ENCODE measurements around the gene PACRGL. TPM values are rescaled to one million over a fixed set of nuclear protein-coding genes. Genes with fewer than 3 reads are reported as not detected.
"Not testable (repeated sequence)": the region's sequence is repeated elsewhere in the genome, so short reads cannot be mapped to it uniquely, and the experiment has no call there.

The PACRGL gene
- polyA plus RNA-seq, 1 of the 3 experiments (the other 2 are of a cell fraction) = 11.8 TPM

DNA sequence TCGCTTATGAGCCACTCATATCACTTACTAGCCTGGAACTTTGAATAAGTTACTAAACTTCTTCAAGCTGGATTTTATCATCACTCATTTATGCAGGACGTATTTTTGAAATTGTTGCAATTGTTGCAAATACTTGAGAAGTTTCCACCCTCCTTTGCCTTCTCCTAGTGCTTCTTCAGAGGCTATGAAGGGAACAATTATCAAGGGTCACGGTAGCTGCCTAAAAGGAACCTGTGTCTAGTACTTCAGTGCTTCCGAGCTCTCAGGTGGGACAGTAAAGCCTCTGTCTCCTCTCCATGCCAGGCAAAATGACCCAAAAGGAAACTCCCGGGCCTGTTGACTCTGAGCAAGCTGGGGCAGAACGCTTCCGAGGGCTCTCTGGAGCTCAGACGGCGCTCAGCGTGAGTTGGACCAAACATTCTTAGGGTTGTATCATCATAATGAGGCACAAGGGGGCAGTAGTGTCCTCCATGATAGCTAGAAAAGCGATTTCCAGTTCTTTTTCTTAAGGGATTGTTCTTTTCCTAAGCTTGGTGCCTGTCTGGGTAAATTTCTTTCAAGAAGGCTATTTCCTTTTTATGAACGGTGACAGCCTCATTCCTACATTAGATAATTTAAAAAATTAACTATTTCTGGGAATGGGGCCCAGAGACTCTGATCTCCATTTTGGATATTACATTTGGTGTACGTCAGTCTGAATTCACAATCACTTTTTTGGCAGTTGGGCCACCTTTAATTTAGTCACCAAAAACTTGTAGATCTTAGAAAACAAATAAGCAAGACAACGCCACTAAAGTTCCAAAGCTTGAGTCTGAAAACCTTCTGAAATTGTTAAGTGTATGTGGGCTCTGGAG is 73.1 kb downstream of the PACRGL start:
- H3K4me2 ChIP-seq = no peak overlapping the region
- no peak overlapping the region for H3K27ac ChIP-seq (ENCODE audit: low read depth in 2 of 2, low read length in 1 of 2)
- no peaks in the 10 kb centered on the region for H3K27me3 ChIP-seq (ENCODE audit: insufficient read depth)
- WGBS (ENCODE audit: low lambda C conversion rate) = 34% methylated on average over 12 of the region's 14 CpGs
- H3K79me2 ChIP-seq (ENCODE audit: insufficient read depth) = no peaks in the 10 kb centered on the region
- peak; percentile 52 for DNase-seq
- no peaks in the 10 kb centered on the region for H4K20me1 ChIP-seq (ENCODE audit: insufficient read depth)
- TF ChIP-seq JUND (IDR thresholded peaks at IDR 0.05) (no peak), RFX5 (IDR thresholded peaks at IDR 0.05; ENCODE audit: low read length) (no peak), POLR2AphosphoS5 (IDR thresholded peaks at IDR 0.05; ENCODE audit: low read depth, low read length) (no peak), RXRA (IDR thresholded peaks at IDR 0.05; ENCODE audit: borderline replicate concordance, low read depth) (no peak), MXI1 (IDR thresholded peaks at IDR 0.05; ENCODE audit: low read depth, low read length) (0 out of 2 replicates have a peak, but pooled peaks have one; percentile 20), SMC3 (IDR thresholded peaks at IDR 0.05; ENCODE audit: low read depth, low read length) (peak; percentile 86), RCOR1 (IDR thresholded peaks at IDR 0.05; ENCODE audit: low read length) (0 out of 2 replicates have a peak, but pooled peaks have one; percentile 7), RAD21 (IDR thresholded peaks at IDR 0.05; ENCODE audit: low read length) (peak; percentile 88), TAF1 (IDR thresholded peaks at IDR 0.05; ENCODE audit: borderline replicate concordance, low read depth, low read length) (no peak), NRF1 (IDR thresholded peaks at IDR 0.05; ENCODE audit: low read depth, low read length) (no peak)
- TF ChIP-seq, protein P1, sequence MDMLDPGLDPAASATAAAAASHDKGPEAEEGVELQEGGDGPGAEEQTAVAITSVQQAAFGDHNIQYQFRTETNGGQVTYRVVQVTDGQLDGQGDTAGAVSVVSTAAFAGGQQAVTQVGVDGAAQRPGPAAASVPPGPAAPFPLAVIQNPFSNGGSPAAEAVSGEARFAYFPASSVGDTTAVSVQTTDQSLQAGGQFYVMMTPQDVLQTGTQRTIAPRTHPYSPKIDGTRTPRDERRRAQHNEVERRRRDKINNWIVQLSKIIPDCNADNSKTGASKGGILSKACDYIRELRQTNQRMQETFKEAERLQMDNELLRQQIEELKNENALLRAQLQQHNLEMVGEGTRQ (IDR thresholded peaks at IDR 0.05; ENCODE audit: borderline replicate concordance, low read depth, low read length) = no peak
- TF ChIP-seq, protein P2, sequence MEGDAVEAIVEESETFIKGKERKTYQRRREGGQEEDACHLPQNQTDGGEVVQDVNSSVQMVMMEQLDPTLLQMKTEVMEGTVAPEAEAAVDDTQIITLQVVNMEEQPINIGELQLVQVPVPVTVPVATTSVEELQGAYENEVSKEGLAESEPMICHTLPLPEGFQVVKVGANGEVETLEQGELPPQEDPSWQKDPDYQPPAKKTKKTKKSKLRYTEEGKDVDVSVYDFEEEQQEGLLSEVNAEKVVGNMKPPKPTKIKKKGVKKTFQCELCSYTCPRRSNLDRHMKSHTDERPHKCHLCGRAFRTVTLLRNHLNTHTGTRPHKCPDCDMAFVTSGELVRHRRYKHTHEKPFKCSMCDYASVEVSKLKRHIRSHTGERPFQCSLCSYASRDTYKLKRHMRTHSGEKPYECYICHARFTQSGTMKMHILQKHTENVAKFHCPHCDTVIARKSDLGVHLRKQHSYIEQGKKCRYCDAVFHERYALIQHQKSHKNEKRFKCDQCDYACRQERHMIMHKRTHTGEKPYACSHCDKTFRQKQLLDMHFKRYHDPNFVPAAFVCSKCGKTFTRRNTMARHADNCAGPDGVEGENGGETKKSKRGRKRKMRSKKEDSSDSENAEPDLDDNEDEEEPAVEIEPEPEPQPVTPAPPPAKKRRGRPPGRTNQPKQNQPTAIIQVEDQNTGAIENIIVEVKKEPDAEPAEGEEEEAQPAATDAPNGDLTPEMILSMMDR (IDR thresholded peaks at IDR 0.05) = peak; percentile 78
- H3F3A ChIP-seq (replicated peaks; ENCODE audit: insufficient read depth) = no peaks in the 10 kb centered on the region
- 0 out of 2 replicates have a peak overlapping the region, but pooled peaks have one; percentile 45 for H2AFZ ChIP-seq (ENCODE audit: low read depth)
- no peak overlapping the region for H3K9ac ChIP-seq
- no peaks in the 10 kb centered on the region for H3K9me3 ChIP-seq
- ChIA-PET CTCF (interaction anchor here (0.6 to 8.0 kb wide), 74 partner anchors 9 to 1939 kb away, joined by 3 to 80 read pairs (median 3); partner anchors contain the start of gene PACRGL), POLR2A (no interaction called here)
- H3K4me1 ChIP-seq (ENCODE audit: control insufficient read depth in 1 of 2, insufficient read depth in 2 of 2, low read depth in 1 of 2, low read length in 1 of 2) = peaks cover 0 to 2% of the 10 kb centered on the region in 2 experiments; a peak in 2 of 4 replicates
- H3K36me3 ChIP-seq (replicated peaks in 1 of 2; ENCODE audit: control insufficient read depth in 1 of 2, insufficient read depth in 2 of 2, low read length in 1 of 2) = no peaks in the 10 kb centered on the region
- H3K4me3 ChIP-seq (ENCODE audit: low read depth in 2 of 2, low read length in 1 of 2) = peak overlapping the region in 1 of 2 experiments; percentile 17; a peak in 1 of 4 replicates
- H3K9me2 ChIP-seq = no peaks in the 10 kb centered on the region

DNA sequence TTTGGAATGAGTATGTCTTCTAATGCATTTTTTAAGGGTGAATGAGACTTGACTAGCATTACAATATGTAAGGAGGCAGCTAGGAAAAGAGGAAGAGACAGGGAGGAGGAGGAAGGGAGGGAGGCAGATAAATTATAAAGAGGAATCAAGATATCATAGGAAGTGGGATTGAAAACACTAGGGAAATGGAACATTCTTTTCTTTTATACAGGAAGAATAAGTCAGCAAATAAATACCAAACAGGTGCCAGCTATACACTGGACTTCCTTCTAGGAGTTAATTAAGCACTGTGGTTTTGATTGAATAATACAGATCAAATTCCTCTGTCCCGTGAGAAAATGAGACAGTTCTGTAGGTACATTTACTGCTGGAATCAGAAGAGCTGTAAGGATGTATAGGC is 78.6 kb downstream of the PACRGL start:
- 32% methylated on average over 1 of the region's 1 CpG for WGBS (ENCODE audit: low lambda C conversion rate)
- H3K27me3 ChIP-seq (ENCODE audit: insufficient read depth) = no peaks in the 10 kb centered on the region
- no peaks in the 10 kb centered on the region for H3K36me3 ChIP-seq (replicated peaks in 1 of 2; ENCODE audit: control insufficient read depth in 1 of 2, insufficient read depth in 2 of 2, low read length in 1 of 2)
- ChIA-PET POLR2A (no interaction called here), CTCF (interaction anchor here (0.6 to 8.0 kb wide), 3 partner anchors 79 to 989 kb away, joined by 3 to 80 read pairs (median 5); partner anchors contain the start of gene PACRGL)
- H3K9me2 ChIP-seq = no peaks in the 10 kb centered on the region
- no peaks in the 10 kb centered on the region; a peak in 1 of 4 replicates for H3K4me1 ChIP-seq (ENCODE audit: control insufficient read depth in 1 of 2, insufficient read depth in 2 of 2, low read depth in 1 of 2, low read length in 1 of 2)
- H3K9me3 ChIP-seq = no peaks in the 10 kb centered on the region
- no peak overlapping the region for H3K9ac ChIP-seq
- H3K4me3 ChIP-seq (ENCODE audit: low read depth in 2 of 2, low read length in 1 of 2) = no peak overlapping the region
- TF ChIP-seq, protein P1 (IDR thresholded peaks at IDR 0.05; ENCODE audit: borderline replicate concordance, low read depth, low read length) = no peak
- TF ChIP-seq, protein P3, sequence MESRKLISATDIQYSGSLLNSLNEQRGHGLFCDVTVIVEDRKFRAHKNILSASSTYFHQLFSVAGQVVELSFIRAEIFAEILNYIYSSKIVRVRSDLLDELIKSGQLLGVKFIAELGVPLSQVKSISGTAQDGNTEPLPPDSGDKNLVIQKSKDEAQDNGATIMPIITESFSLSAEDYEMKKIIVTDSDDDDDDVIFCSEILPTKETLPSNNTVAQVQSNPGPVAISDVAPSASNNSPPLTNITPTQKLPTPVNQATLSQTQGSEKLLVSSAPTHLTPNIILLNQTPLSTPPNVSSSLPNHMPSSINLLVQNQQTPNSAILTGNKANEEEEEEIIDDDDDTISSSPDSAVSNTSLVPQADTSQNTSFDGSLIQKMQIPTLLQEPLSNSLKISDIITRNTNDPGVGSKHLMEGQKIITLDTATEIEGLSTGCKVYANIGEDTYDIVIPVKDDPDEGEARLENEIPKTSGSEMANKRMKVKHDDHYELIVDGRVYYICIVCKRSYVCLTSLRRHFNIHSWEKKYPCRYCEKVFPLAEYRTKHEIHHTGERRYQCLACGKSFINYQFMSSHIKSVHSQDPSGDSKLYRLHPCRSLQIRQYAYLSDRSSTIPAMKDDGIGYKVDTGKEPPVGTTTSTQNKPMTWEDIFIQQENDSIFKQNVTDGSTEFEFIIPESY (IDR thresholded peaks at IDR 0.05; ENCODE audit: borderline replicate concordance, low read depth) = no peak
- TF ChIP-seq TCF12 (IDR thresholded peaks at IDR 0.05) = no peak
- no peak for DNase-seq
- no peaks in the 10 kb centered on the region for H4K20me1 ChIP-seq (ENCODE audit: insufficient read depth)
- no peak overlapping the region for H2AFZ ChIP-seq (ENCODE audit: low read depth)
- H3K4me2 ChIP-seq = no peak overlapping the region
- no peaks in the 10 kb centered on the region for H3K79me2 ChIP-seq (ENCODE audit: insufficient read depth)
- no peaks in the 10 kb centered on the region for H3F3A ChIP-seq (replicated peaks; ENCODE audit: insufficient read depth)
- H3K27ac ChIP-seq (ENCODE audit: low read depth in 2 of 2, low read length in 1 of 2) = no peak overlapping the region

DNA sequence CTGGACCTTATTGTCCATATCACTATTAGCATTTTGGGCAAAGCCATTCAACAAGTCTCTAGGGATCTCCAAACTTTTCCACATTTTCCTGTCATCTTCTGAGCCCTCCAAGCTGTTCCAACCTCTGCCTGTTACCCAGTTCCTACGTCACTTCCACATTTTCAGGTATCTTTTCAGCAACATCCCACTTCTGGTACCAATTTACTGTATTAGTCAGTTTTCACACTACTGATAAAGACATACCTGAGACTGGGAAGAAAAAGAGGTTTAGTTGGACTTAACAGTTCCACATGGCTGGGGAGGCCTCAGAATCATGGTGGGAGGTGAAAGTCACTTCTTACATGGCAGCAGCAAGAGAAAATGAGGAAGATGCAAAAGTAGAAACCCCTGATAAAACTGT is 82.9 kb downstream of the PACRGL start:
- H3K9me3 ChIP-seq; H3K4me2 ChIP-seq; POLR2A ChIA-PET; H3K9me2 ChIP-seq; H3K27ac ChIP-seq (ENCODE audit: low read depth in 2 of 2, low read length in 1 of 2); DNase-seq; H3F3A ChIP-seq (replicated peaks; ENCODE audit: insufficient read depth); H4K20me1 ChIP-seq (ENCODE audit: insufficient read depth); H3K9ac ChIP-seq; H3K4me3 ChIP-seq (ENCODE audit: low read depth in 2 of 2, low read length in 1 of 2); H3K79me2 ChIP-seq (ENCODE audit: insufficient read depth); H3K4me1 ChIP-seq (ENCODE audit: control insufficient read depth in 1 of 2, insufficient read depth in 2 of 2, low read depth in 1 of 2, low read length in 1 of 2); H3K36me3 ChIP-seq (replicated peaks in 1 of 2; ENCODE audit: control insufficient read depth in 1 of 2, insufficient read depth in 2 of 2, low read length in 1 of 2); H2AFZ ChIP-seq (ENCODE audit: low read depth); H3K27me3 ChIP-seq (ENCODE audit: insufficient read depth): not testable (repeated sequence)
- CTCF ChIA-PET = interaction anchor here (1.1 kb wide), 1 partner anchor 687 kb away, joined by 4 read pairs; no protein-coding TSS in a partner anchor
- WGBS (ENCODE audit: low lambda C conversion rate) = 50% methylated on average over 1 of the region's 1 CpG
